SK-N-SH (cell line): ENCODE data around the gene UBL4B. TPM values are rescaled to one million over a fixed set of nuclear protein-coding genes. Genes with fewer than 3 reads are reported as not detected.

ENCODE experiments used
- CTCF ChIA-PET: fragments of 300-600, 350-600 bp; formaldehyde crosslinking; extraction: SDS; loops from one replicate; lab custom pipeline; 2021; lab: Yijun Ruan, JAX
- POLR2A ChIA-PET: fragments of 350-600 bp; sonication (Branson Sonifier 250); formaldehyde crosslinking; extraction: SDS; loops from one replicate; lab custom pipeline; 2020; ENCODE audit warnings: antibody characterized with exemption, inconsistent platforms; lab: Yijun Ruan, JAX
- DNase-seq: peaks from one replicate; pipeline ENCODE4 v3.0.0; 2012
- H2AFZ ChIP-seq: fragments of 200-600 bp; sonication (generic); 2 replicates; pipeline ENCODE4 v1.8.1; 2016; ENCODE audit warnings: antibody characterized with exemption, mild to moderate bottlenecking, low read depth
- H3F3A ChIP-seq: fragments of 200-600 bp; sonication (generic); replicated peaks from 2 replicates; pipeline ENCODE3; 2016; ENCODE audit warnings: antibody characterized with exemption, mild to moderate bottlenecking; ENCODE audit not compliant: insufficient read depth
- H3K27ac ChIP-seq, 2 experiments: fragments of 200-500 bp in 1 of 2; fragments of 200-600 bp in 1 of 2; sonication (Bioruptor generic) in 1 of 2; sonication (generic), shearing (Covaris generic) in 1 of 2; 2 replicates each; pipeline versions ENCODE4 v1.5.1 to v1.6.1; 2014 to 2016; ENCODE audit warnings: low read depth in 2 of 2, inconsistent platforms in 1 of 2, low read length in 1 of 2, mild to moderate bottlenecking in 1 of 2, mixed read lengths in 1 of 2
- H3K27me3 ChIP-seq: fragments of 200-600 bp; sonication (generic), shearing (Covaris generic); 2 replicates; pipeline ENCODE4 v1.6.1; 2016; ENCODE audit warnings: mixed run types; ENCODE audit not compliant: insufficient read depth
- H3K36me3 ChIP-seq, 2 experiments: fragments of 200-500 bp in 1 of 2; fragments of 200-600 bp in 1 of 2; sonication (Bioruptor generic) in 1 of 2; sonication (generic) in 1 of 2; replicated peaks in 1 of 2; 2 replicates each; pipeline versions ENCODE3 to v1.5.1; 2014 to 2016; ENCODE audit warnings: low read length in 1 of 2, mild to moderate bottlenecking in 1 of 2; ENCODE audit not compliant: insufficient read depth in 2 of 2, control insufficient read depth in 1 of 2
- H3K4me1 ChIP-seq, 2 experiments: fragments of 200-500 bp in 1 of 2; fragments of 200-600 bp in 1 of 2; sonication (Bioruptor generic) in 1 of 2; sonication (generic), shearing (Covaris generic) in 1 of 2; 2 replicates each; pipeline versions ENCODE4 v1.5.1 to v1.6.1; 2014 to 2016; ENCODE audit warnings: low read depth in 1 of 2, low read length in 1 of 2, mixed run types in 1 of 2; ENCODE audit not compliant: insufficient read depth in 2 of 2, control insufficient read depth in 1 of 2
- H3K4me2 ChIP-seq: fragments of 200-600 bp; sonication (generic), shearing (Covaris generic); 2 replicates; pipeline ENCODE4 v1.6.1; 2017; ENCODE audit warnings: mixed run types
- H3K4me3 ChIP-seq, 2 experiments: fragments of 200-500 bp in 1 of 2; fragments of 200-600 bp in 1 of 2; sonication (Bioruptor generic) in 1 of 2; sonication (generic), shearing (Covaris generic) in 1 of 2; 2 replicates each; pipeline versions ENCODE4 v1.5.1 to v1.8.1; 2014 to 2016; ENCODE audit warnings: low read depth in 2 of 2, inconsistent platforms in 1 of 2, low read length in 1 of 2, mild to moderate bottlenecking in 1 of 2, mixed read lengths in 1 of 2, moderate library complexity in 1 of 2
- H3K79me2 ChIP-seq: fragments of 200-600 bp; sonication (generic); 2 replicates; pipeline ENCODE4 v1.8.1; 2017; ENCODE audit warnings: mild to moderate bottlenecking; ENCODE audit not compliant: insufficient read depth
- H3K9ac ChIP-seq: fragments of 200-600 bp; sonication (generic); 2 replicates; pipeline ENCODE4 v1.6.1; 2017; ENCODE audit warnings: mixed run types
- H3K9me2 ChIP-seq: fragments of 200-600 bp; sonication (generic); 2 replicates; pipeline ENCODE4 v1.6.1; 2017; ENCODE audit warnings: mixed run types
- H3K9me3 ChIP-seq: fragments of 200-600 bp; sonication (generic); 2 replicates; pipeline ENCODE4 v1.6.1; 2017; ENCODE audit warnings: mixed run types, mild to moderate bottlenecking, moderate library complexity
- H4K20me1 ChIP-seq: fragments of 200-600 bp; sonication (generic); 2 replicates; pipeline ENCODE4 v1.6.1; 2017; ENCODE audit warnings: mild to moderate bottlenecking, mixed run types; ENCODE audit not compliant: insufficient read depth
- ELF1 ChIP-seq: IDR thresholded peaks from 2 replicates; pipeline ENCODE4 v1.4.0; 2012
- EZH2phosphoT487 ChIP-seq: fragments of 200-600 bp; sonication (generic); IDR thresholded peaks from 2 replicates; pipeline ENCODE4 v1.6.1; 2017; ENCODE audit warnings: low read depth, mixed run types, mild to moderate bottlenecking, antibody characterized with exemption, moderate library complexity, borderline replicate concordance
- FOXM1 ChIP-seq: IDR thresholded peaks from 2 replicates; pipeline ENCODE4 v1.4.0; 2012; ENCODE audit warnings: low read depth, mild to moderate bottlenecking
- GABPA ChIP-seq: IDR thresholded peaks from 2 replicates; pipeline ENCODE4 v1.4.0; 2012; ENCODE audit warnings: low read depth, mild to moderate bottlenecking
- JUND ChIP-seq: IDR thresholded peaks from 2 replicates; pipeline ENCODE4 v1.4.0; 2012
- NFIC ChIP-seq: IDR thresholded peaks from 2 replicates; pipeline ENCODE4 v1.4.0; 2012; ENCODE audit warnings: borderline replicate concordance
- NRF1 ChIP-seq: IDR thresholded peaks from 2 replicates; pipeline ENCODE4 v1.6.1; 2012; ENCODE audit warnings: low read depth, mild to moderate bottlenecking, low read length
- POLR2AphosphoS5 ChIP-seq: IDR thresholded peaks from 2 replicates; pipeline ENCODE4 v1.6.1; 2012; ENCODE audit warnings: low read depth, low read length
- RCOR1 ChIP-seq: fragments of 150-350 bp; IDR thresholded peaks from 2 replicates; pipeline ENCODE4 v1.6.1; 2017; ENCODE audit warnings: antibody characterized with exemption, low read length
- RXRA ChIP-seq: IDR thresholded peaks from 2 replicates; pipeline ENCODE4 v1.4.0; 2012; ENCODE audit warnings: low read depth, mild to moderate bottlenecking, borderline replicate concordance
- SIN3A ChIP-seq: IDR thresholded peaks from 2 replicates; pipeline ENCODE4 v1.6.1; 2012; ENCODE audit warnings: low read depth, mild to moderate bottlenecking, low read length, moderate library complexity, borderline replicate concordance
- SMC3 ChIP-seq: IDR thresholded peaks from 2 replicates; pipeline ENCODE4 v1.6.1; 2012; ENCODE audit warnings: low read depth, low read length, improper control_type of control experiment
- YY1 ChIP-seq: IDR thresholded peaks from 2 replicates; pipeline ENCODE4 v1.4.0; 2012; ENCODE audit warnings: low read depth, mild to moderate bottlenecking
- WGBS: methylation state at CpG from one replicate; pipeline ENCODE4 v1.1.6; 2017; ENCODE audit warnings: low lambda C conversion rate; 5-methylcytosine and 5-hydroxymethylcytosine counted together
- polyA plus RNA-seq, 3 experiments: library from polyadenylated mRNA; depleted of rRNA; stranded (reverse); fragments of >200 nt; gene quantifications; 2 replicates each; pipeline ENCODE4 v1.2.3, GENCODE V29; 2012
- TF ChIP-seq, protein P1 (sequence below): fragments of 150-350 bp; IDR thresholded peaks from 2 replicates; pipeline ENCODE4 v1.6.1; 2017; ENCODE audit warnings: antibody characterized with exemption, low read length, low read depth, borderline replicate concordance
- TF ChIP-seq, protein P2 (sequence below): fragments of 200-600 bp; sonication (generic); IDR thresholded peaks from 2 replicates; pipeline ENCODE4 v1.6.1; 2017; ENCODE audit warnings: antibody characterized with exemption, mild to moderate bottlenecking, moderate library complexity
- TF ChIP-seq, protein P3 (sequence below): IDR thresholded peaks from 2 replicates; pipeline ENCODE4 v1.4.0; 2012; ENCODE audit warnings: low read depth, borderline replicate concordance
- TF ChIP-seq, protein P4 (sequence below): IDR thresholded peaks from 2 replicates; pipeline ENCODE4 v1.4.0; 2012; ENCODE audit warnings: low read depth

The UBL4B gene
- polyA plus RNA-seq, 1 of the 3 experiments (the other 2 are of a cell fraction), result not detected

DNA sequence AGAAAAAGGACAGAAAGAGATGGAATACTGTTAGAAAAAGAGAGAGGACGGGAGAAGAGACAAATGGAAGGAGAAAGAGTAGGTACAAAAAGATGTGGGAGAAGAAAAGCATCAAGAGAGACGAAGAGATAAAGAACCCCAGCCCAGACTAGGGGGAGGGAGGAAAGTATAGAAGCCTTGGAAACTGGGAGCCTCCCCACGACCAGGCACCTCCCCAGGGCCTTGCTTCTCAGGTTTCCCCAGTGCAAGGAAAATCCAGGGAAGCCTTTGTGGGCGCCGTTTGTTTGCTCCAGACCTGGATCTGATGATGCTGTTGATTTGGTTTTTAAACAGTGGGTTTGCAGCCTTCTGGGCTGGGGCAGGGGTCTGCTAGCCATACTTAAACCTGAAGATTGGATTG is 26.6 kb upstream of the UBL4B start:
- H3F3A ChIP-seq, result no peaks in the 10 kb centered on the region
- no peak for DNase-seq
- ChIA-PET POLR2A (no interaction called here), CTCF (interaction anchor here (0.6 to 51.7 kb wide), 3 partner anchors 19 to 375 kb away, joined by 3 to 1768 read pairs (median 187); partner anchors contain the start of gene STRIP1)
- H3K36me3 ChIP-seq, result no peaks in the 10 kb centered on the region
- no peaks in the 10 kb centered on the region for H3K27me3 ChIP-seq
- TF ChIP-seq, protein P1, sequence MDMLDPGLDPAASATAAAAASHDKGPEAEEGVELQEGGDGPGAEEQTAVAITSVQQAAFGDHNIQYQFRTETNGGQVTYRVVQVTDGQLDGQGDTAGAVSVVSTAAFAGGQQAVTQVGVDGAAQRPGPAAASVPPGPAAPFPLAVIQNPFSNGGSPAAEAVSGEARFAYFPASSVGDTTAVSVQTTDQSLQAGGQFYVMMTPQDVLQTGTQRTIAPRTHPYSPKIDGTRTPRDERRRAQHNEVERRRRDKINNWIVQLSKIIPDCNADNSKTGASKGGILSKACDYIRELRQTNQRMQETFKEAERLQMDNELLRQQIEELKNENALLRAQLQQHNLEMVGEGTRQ, result no peak
- TF ChIP-seq NRF1 (no peak), YY1 (no peak), RXRA (no peak), NFIC (no peak), GABPA (no peak), ELF1 (no peak), SIN3A (no peak), RCOR1 (no peak), POLR2AphosphoS5 (no peak), EZH2phosphoT487 (no peak), JUND (no peak), FOXM1 (no peak), SMC3 (no peak)
- TF ChIP-seq, protein P2, sequence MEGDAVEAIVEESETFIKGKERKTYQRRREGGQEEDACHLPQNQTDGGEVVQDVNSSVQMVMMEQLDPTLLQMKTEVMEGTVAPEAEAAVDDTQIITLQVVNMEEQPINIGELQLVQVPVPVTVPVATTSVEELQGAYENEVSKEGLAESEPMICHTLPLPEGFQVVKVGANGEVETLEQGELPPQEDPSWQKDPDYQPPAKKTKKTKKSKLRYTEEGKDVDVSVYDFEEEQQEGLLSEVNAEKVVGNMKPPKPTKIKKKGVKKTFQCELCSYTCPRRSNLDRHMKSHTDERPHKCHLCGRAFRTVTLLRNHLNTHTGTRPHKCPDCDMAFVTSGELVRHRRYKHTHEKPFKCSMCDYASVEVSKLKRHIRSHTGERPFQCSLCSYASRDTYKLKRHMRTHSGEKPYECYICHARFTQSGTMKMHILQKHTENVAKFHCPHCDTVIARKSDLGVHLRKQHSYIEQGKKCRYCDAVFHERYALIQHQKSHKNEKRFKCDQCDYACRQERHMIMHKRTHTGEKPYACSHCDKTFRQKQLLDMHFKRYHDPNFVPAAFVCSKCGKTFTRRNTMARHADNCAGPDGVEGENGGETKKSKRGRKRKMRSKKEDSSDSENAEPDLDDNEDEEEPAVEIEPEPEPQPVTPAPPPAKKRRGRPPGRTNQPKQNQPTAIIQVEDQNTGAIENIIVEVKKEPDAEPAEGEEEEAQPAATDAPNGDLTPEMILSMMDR, result no peak
- TF ChIP-seq, protein P3, sequence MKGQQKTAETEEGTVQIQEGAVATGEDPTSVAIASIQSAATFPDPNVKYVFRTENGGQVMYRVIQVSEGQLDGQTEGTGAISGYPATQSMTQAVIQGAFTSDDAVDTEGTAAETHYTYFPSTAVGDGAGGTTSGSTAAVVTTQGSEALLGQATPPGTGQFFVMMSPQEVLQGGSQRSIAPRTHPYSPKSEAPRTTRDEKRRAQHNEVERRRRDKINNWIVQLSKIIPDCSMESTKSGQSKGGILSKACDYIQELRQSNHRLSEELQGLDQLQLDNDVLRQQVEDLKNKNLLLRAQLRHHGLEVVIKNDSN, result no peak
- TF ChIP-seq, protein P4, sequence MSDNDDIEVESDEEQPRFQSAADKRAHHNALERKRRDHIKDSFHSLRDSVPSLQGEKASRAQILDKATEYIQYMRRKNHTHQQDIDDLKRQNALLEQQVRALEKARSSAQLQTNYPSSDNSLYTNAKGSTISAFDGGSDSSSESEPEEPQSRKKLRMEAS, result no peak
- no peaks in the 10 kb centered on the region for H3K79me2 ChIP-seq
- no peak overlapping the region for H3K27ac ChIP-seq
- WGBS, result 67% methylated on average over 5 of the region's 5 CpGs
- H4K20me1 ChIP-seq, result no peaks in the 10 kb centered on the region
- peaks cover 0 to 45% of the 10 kb centered on the region in 2 experiments; a peak in 1 of 4 replicates for H3K4me1 ChIP-seq
- no peak overlapping the region for H2AFZ ChIP-seq
- H3K4me2 ChIP-seq, result no peak overlapping the region
- H3K9me2 ChIP-seq, result no peaks in the 10 kb centered on the region
- H3K9ac ChIP-seq, result no peak overlapping the region
- no peaks in the 10 kb centered on the region for H3K9me3 ChIP-seq
- H3K4me3 ChIP-seq, result no peak overlapping the region
